K562 (cell line): ENCODE measurements around the gene FBXO17. TPM values are rescaled to one million over a fixed set of nuclear protein-coding genes. Genes with fewer than 3 reads are reported as not detected.

Experiments
- ATAC-seq: fragments of 200-7000 bp; cut with Tn5 transposase; 3 replicates; pipeline ENCODE4 v1.9.1; 2020; ENCODE audit warnings: moderate library complexity
- BruUV-seq: library from RNA; stranded (reverse); fragments of 400-500 nt; replicated peaks from 2 replicates; lab custom pipeline; 2021; lab: Mats Ljungman, UMichigan
- CTCF ChIA-PET: fragments of 300-600 bp; formaldehyde crosslinking; extraction: SDS; loops from one replicate; lab custom pipeline; 2021; ENCODE audit warnings: low intra/inter-chr PET ratio; lab: Yijun Ruan, JAX
- POLR2A ChIA-PET: fragments of 300-600, 350-650 bp; sonication (Branson Sonifier 250); formaldehyde crosslinking; extraction: SDS; loops from one replicate; lab custom pipeline; 2021; ENCODE audit warnings: antibody characterized with exemption, inconsistent platforms; lab: Yijun Ruan, JAX
- DNase-seq, 4 experiments: peaks; one replicate each; pipeline versions ENCODE4 v3.0.0 to v3.0.0-alpha.2; 2011 to 2018; ENCODE audit warnings: low spot score in 3 of 4, mixed read lengths in 3 of 4; ENCODE audit errors: extremely low read depth in 1 of 4
- FAIRE-seq: peaks from 2 replicates; lab custom pipeline; 2011; peaks lifted over from hg19 to GRCh38; lab: Jason Lieb, UNC
- H2AFZ ChIP-seq: 2 replicates; pipeline ENCODE4 v1.6.0; 2011; ENCODE audit warnings: low read depth, low read length, control low read depth, inconsistent platforms
- H3K27ac ChIP-seq: fragments of 200-600 bp; 3 replicates; pipeline ENCODE4 v1.8.0; 2011; ENCODE audit warnings: low read depth, mild to moderate bottlenecking, control low read depth, inconsistent platforms, low read length, moderate library complexity, mixed read lengths; ENCODE audit errors: extremely low read depth
- H3K27me3 ChIP-seq, 2 experiments: fragments of 300-600 bp in 1 of 2; 2 replicates in 1 of 2; 3 replicates in 1 of 2; pipeline versions ENCODE4 v1.6.0 to v1.8.0; 2011; ENCODE audit warnings: inconsistent platforms in 2 of 2, low read length in 2 of 2, mild to moderate bottlenecking in 1 of 2, mixed read lengths in 1 of 2, moderate library complexity in 1 of 2; ENCODE audit not compliant: control insufficient read depth in 2 of 2, insufficient read depth in 2 of 2
- H3K36me3 ChIP-seq: fragments of 300-600 bp; 3 replicates; pipeline ENCODE4 v1.8.0; 2011; ENCODE audit warnings: mild to moderate bottlenecking, low read length, inconsistent platforms; ENCODE audit not compliant: control insufficient read depth, insufficient read depth
- H3K4me1 ChIP-seq, 2 experiments: fragments of 200-600 bp in 1 of 2; replicated peaks in 1 of 2; 2 replicates in 1 of 2; 3 replicates in 1 of 2; pipeline versions ENCODE4 v1.5.1 to v1.8.0; 2011; ENCODE audit warnings: inconsistent platforms in 2 of 2, low read length in 2 of 2, mild to moderate bottlenecking in 1 of 2, mixed read lengths in 1 of 2, moderate library complexity in 1 of 2; ENCODE audit not compliant: control insufficient read depth in 2 of 2, insufficient read depth in 2 of 2
- H3K4me2 ChIP-seq: 2 replicates; pipeline ENCODE4 v1.6.1; 2011; ENCODE audit warnings: low read length, control low read depth, inconsistent platforms, mixed read lengths; ENCODE audit not compliant: insufficient read depth
- H3K4me3 ChIP-seq: fragments of 200-600 bp; sonication (generic), shearing (Covaris generic); 2 replicates; pipeline ENCODE4 v1.5.1; 2016; ENCODE audit warnings: control low read depth, inconsistent platforms
- H3K79me2 ChIP-seq: fragments of 200-600 bp; 3 replicates; pipeline ENCODE4 v1.8.0; 2011; ENCODE audit warnings: low read length, inconsistent platforms; ENCODE audit not compliant: control insufficient read depth, insufficient read depth
- H3K9ac ChIP-seq, 2 experiments: 2 replicates each; pipeline versions ENCODE4 v1.6.0 to v1.6.1; 2011; ENCODE audit warnings: low read depth in 2 of 2, low read length in 2 of 2, control low read depth in 1 of 2, inconsistent platforms in 1 of 2, mild to moderate bottlenecking in 1 of 2, mixed read lengths in 1 of 2; ENCODE audit not compliant: insufficient read depth in 1 of 2
- H3K9me1 ChIP-seq: one replicate; pipeline ENCODE4 v1.6.0; 2011; ENCODE audit warnings: inconsistent platforms, mild to moderate bottlenecking, low read length, moderate library complexity; ENCODE audit not compliant: control insufficient read depth, insufficient read depth
- H3K9me3 ChIP-seq: replicated peaks from 2 replicates; pipeline ENCODE4 v1.5.1; 2011; ENCODE audit warnings: low read depth, low read length, inconsistent platforms; ENCODE audit not compliant: control insufficient read depth, insufficient read depth
- H4K20me1 ChIP-seq: replicated peaks from 2 replicates; pipeline ENCODE4 v1.6.1; 2011; ENCODE audit warnings: low read length, inconsistent platforms, mixed read lengths; ENCODE audit not compliant: control insufficient read depth, insufficient read depth
- BRD4 ChIP-seq: fragments of 200-600 bp; sonication (generic); IDR thresholded peaks from 2 replicates; pipeline ENCODE4 v1.6.1; 2017; ENCODE audit warnings: inconsistent platforms
- CBX8 ChIP-seq: fragments of 200-600 bp; sonication (generic); IDR thresholded peaks from 2 replicates; pipeline ENCODE4 v1.6.1; 2012; ENCODE audit warnings: borderline replicate concordance, mixed run types, low read depth, mild to moderate bottlenecking, moderate library complexity, mixed read lengths, low read length, control low read depth, inconsistent platforms; ENCODE audit not compliant: poor library complexity, severe bottlenecking; ENCODE audit errors: extremely low read depth
- FOS ChIP-seq: IDR thresholded peaks from 3 replicates; pipeline ENCODE4 v1.6.1; 2011; ENCODE audit not compliant: insufficient read length; ENCODE audit errors: extremely low read depth
- KAT8 ChIP-seq: fragments of 450-650 bp; IDR thresholded peaks from 2 replicates; pipeline ENCODE4 v1.6.1; 2016; ENCODE audit warnings: low read depth, mild to moderate bottlenecking
- MITF ChIP-seq: IDR thresholded peaks from 2 replicates; pipeline ENCODE4 v1.6.1; 2014; ENCODE audit warnings: antibody characterized with exemption
- NCOA4 ChIP-seq: fragments of 450-650 bp; IDR thresholded peaks from 2 replicates; pipeline ENCODE4 v1.6.1; 2018; ENCODE audit warnings: mild to moderate bottlenecking; ENCODE audit not compliant: partially characterized antibody
- NFATC3 ChIP-seq: fragments of 450-650 bp; IDR thresholded peaks from 2 replicates; pipeline ENCODE4 v1.6.1; 2017; ENCODE audit warnings: mild to moderate bottlenecking
- NFYB ChIP-seq: IDR thresholded peaks from 2 replicates; pipeline ENCODE4 v1.6.1; 2011; ENCODE audit warnings: mild to moderate bottlenecking, moderate library complexity; ENCODE audit not compliant: insufficient read length; ENCODE audit errors: extremely low read depth
- POLR2G ChIP-seq: fragments of 200-400 bp; formaldehyde crosslinking; IDR thresholded peaks from 2 replicates; pipeline ENCODE4 v1.6.1; 2017; ENCODE audit warnings: low read depth, mild to moderate bottlenecking, antibody characterized with exemption, low read length, moderate library complexity
- RBFOX2 ChIP-seq: fragments of 200-400 bp; formaldehyde crosslinking; IDR thresholded peaks from 2 replicates; pipeline ENCODE4 v1.6.1; 2017; ENCODE audit warnings: low read depth, mild to moderate bottlenecking, low read length, moderate library complexity
- SRSF1 ChIP-seq: fragments of 200-400 bp; formaldehyde crosslinking; IDR thresholded peaks from 2 replicates; pipeline ENCODE4 v1.6.1; 2017; ENCODE audit warnings: mild to moderate bottlenecking, low read depth, low read length, moderate library complexity
- TFAM ChIP-seq: fragments of 250-450 bp; sonication (Bioruptor Pico); conservative IDR thresholded peaks from 2 replicates; pipeline ENCODE4 v1.5.0; 2021; ENCODE audit warnings: mild to moderate bottlenecking, moderate library complexity
- ZNF140 ChIP-seq: fragments of 250-450 bp; sonication (Bioruptor Pico); IDR thresholded peaks from 2 replicates; pipeline ENCODE4 v1.8.0; 2021; ENCODE audit warnings: moderate library complexity, mild to moderate bottlenecking, inconsistent platforms
- ZNF551 ChIP-seq: fragments of 250-450 bp; sonication (Bioruptor Pico); IDR thresholded peaks from 2 replicates; pipeline ENCODE4 v1.5.0; 2021; ENCODE audit warnings: mild to moderate bottlenecking, moderate library complexity
- WGBS: fragments of 100-300 bp; shearing (Covaris generic); methylation state at CpG from one replicate; pipeline ENCODE4 v1.1.6; 2016; ENCODE audit warnings: low coverage, mixed read lengths; ENCODE audit not compliant: insufficient coverage; ENCODE audit errors: missing lambda C conversion rate; 5-methylcytosine and 5-hydroxymethylcytosine counted together
- in situ Hi-C: fragments of 300-500 bp; cut with MboI; formaldehyde crosslinking; loops from 4 replicates; pipeline ENCODE4 v1.15.0; 2018; ENCODE audit warnings: inconsistent platforms, mixed read lengths
- intact Hi-C: fragments of 100-400 bp; cut with micrococcal nuclease; formaldehyde crosslinking; loops from 2 replicates; pipeline ENCODE4 v1.14.2; 2022
- polyA plus RNA-seq, 8 experiments: library from polyadenylated mRNA; depleted of rRNA in 4 of 8; stranded (reverse) in 5 of 8; unstranded in 3 of 8; fragments of >200 nt; fragmentation: Nextera tagmentation in 2 of 8; fragmentation: Illumina TruSeq in 1 of 8; extraction: Ambion mirVana in 2 of 8; extraction: Trizol in 1 of 8; gene quantifications; 2 replicates each; pipeline versions ENCODE4 v1.2.1 to v1.2.3, GENCODE V29; 2011 to 2014; ENCODE audit warnings: inconsistent platforms in 1 of 8, missing spikeins in 1 of 8
- total RNA-seq, 7 experiments: library from RNA; depleted of rRNA in 6 of 7; stranded (reverse); fragments of >200 nt in 6 of 7; fragmentation: Illumina TruSeq in 2 of 7; extraction: Trizol in 2 of 7; gene quantifications; 2 replicates each; pipeline versions ENCODE4 v1.2.1 to v1.2.3, GENCODE V29; 2011 to 2021; ENCODE audit warnings: low replicate concordance in 1 of 7

The FBXO17 gene
- total and polyA plus RNA-seq, 9 of the 15 experiments (the other 6 are each of a cell fraction or from before 2014, with no cell fraction given) = 4.1 to 27.1 (median 19.0) TPM

DNA sequence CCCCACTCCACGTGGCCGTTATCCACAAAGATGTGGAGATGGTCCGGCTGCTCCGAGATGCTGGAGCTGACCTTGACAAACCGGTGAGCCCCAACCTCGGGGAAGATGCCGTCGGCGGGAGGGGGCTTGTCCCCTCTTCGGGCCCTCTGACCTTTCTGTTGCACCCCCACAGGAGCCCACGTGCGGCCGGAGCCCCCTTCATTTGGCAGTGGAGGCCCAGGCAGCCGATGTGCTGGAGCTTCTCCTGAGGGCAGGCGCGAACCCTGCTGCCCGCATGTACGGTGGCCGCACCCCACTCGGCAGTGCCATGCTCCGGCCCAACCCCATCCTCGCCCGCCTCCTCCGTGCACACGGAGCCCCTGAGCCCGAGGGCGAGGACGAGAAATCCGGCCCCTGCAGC is 68.3 kb downstream of the FBXO17 start:
- H4K20me1 ChIP-seq = no peaks in the 10 kb centered on the region
- TF ChIP-seq NFATC3 (no peak), POLR2G (0 out of 2 replicates have a peak, but pooled peaks have one; percentile 40), RBFOX2 (peak; percentile 53), FOS (no peak), BRD4 (no peak)
- no peak for ATAC-seq
- DNase-seq = no peak
- no peak overlapping the region for H3K4me2 ChIP-seq
- ChIA-PET CTCF (no interaction called here), POLR2A (interaction anchor here (0.9 kb wide), 1 partner anchor 23 kb away, joined by 3 read pairs; no protein-coding TSS in a partner anchor)
- no peak overlapping the region for H2AFZ ChIP-seq
- H3K27ac ChIP-seq = no peak overlapping the region
- H3K27me3 ChIP-seq = no peaks in the 10 kb centered on the region
- peaks cover 31% of the 10 kb centered on the region; the same call in 1 of the 3 replicates for H3K36me3 ChIP-seq
- in situ Hi-C loops (no loop called here), intact Hi-C loops (no loop called here)
- H3K9ac ChIP-seq = no peak overlapping the region
- H3K4me1 ChIP-seq = peaks cover 0 to 32% of the 10 kb centered on the region in 2 experiments; a peak in 3 of 5 replicates
- no peaks in the 10 kb centered on the region for H3K79me2 ChIP-seq
- H3K4me3 ChIP-seq = no peak overlapping the region
- no peak for FAIRE-seq
- no peaks in the 10 kb centered on the region for H3K9me1 ChIP-seq
- no peaks in the 10 kb centered on the region for H3K9me3 ChIP-seq
- 92% methylated on average over 14 of the region's 29 CpGs for WGBS
- no TSS peak for BruUV-seq

GRCh38 chr19:38905620-38906019 is 69.9 kb downstream of the FBXO17 start:
- 85% methylated on average over 4 of the region's 4 CpGs for WGBS
- peaks cover 0 to 19% of the 10 kb centered on the region in 2 experiments; a peak in 3 of 5 replicates for H3K4me1 ChIP-seq
- POLR2A ChIA-PET = interaction anchor here (0.8 kb wide), 1 partner anchor 10 kb away, joined by 3 read pairs; no protein-coding TSS in a partner anchor
- CTCF ChIA-PET = no interaction called here
- H3K9me3 ChIP-seq = no peaks in the 10 kb centered on the region
- no peak for ATAC-seq
- BruUV-seq = no TSS peak
- no peaks in the 10 kb centered on the region for H3K27me3 ChIP-seq
- H4K20me1 ChIP-seq = no peaks in the 10 kb centered on the region
- H3K4me3 ChIP-seq = no peak overlapping the region
- no peak overlapping the region for H2AFZ ChIP-seq
- H3K79me2 ChIP-seq = peaks cover 12% of the 10 kb centered on the region
- intact Hi-C loops = no loop called here
- no peaks in the 10 kb centered on the region for H3K9me1 ChIP-seq
- FAIRE-seq = no peak
- DNase-seq = no peak
- no peak overlapping the region; a peak in 1 of 4 replicates for H3K9ac ChIP-seq
- peaks cover 31% of the 10 kb centered on the region; the same call in 1 of the 3 replicates for H3K36me3 ChIP-seq
- in situ Hi-C loops = no loop called here
- TF ChIP-seq TFAM = no peak
- TF ChIP-seq ZNF140 (CRISPR knock-in tag) = no peak
- TF ChIP-seq NCOA4 = no peak
- TF ChIP-seq KAT8 = no peak
- no peak for TF ChIP-seq ZNF551 (CRISPR knock-in tag)
- no peak for TF ChIP-seq MITF
- no peak for TF ChIP-seq NFYB
- no peak for TF ChIP-seq CBX8
- no peak for TF ChIP-seq SRSF1
- no peak overlapping the region for H3K27ac ChIP-seq
- H3K4me2 ChIP-seq = no peak overlapping the region
